ENCODE data around the gene ADAMTS6.

DNA sequence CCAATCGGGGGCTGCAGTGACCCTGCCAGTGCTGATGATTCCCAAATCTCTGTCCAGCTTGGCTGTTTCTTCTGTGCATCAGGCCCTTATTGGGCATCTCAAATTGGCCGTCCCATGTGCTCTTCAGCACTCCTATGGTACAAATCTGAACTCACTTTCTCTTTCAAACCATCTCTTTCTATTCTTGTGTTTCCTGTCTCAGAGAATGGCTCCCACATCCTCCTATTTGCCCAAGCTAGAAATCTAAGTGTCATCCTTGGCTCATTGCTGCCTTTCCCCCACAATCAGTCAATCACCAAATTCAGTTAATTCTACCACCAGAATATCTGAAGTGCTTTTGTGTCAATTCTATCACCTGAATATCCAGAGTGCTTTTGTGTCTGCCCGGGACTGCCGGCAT is 376.4 kb downstream of the ADAMTS6 start:
- TF ChIP-seq CTCF (IDR thresholded peaks at IDR 0.05), result no peak
- no peak for TF ChIP-seq POLR2A (IDR thresholded peaks at IDR 0.05)

Measured in uterus (tissue), 2 donors.